SK-N-SH treated with all-trans-retinoic acid at 6 μM for 48 hours (cell line): ENCODE measurements around the gene ATP1A2.

Experiments
- CREB5 ChIP-seq: fragments of 250-450 bp; sonication (Bioruptor Pico); IDR thresholded peaks from 2 replicates; pipeline ENCODE4 v1.5.1; 2020; ENCODE audit warnings: low read depth, mild to moderate bottlenecking, moderate library complexity
- TSHZ2 ChIP-seq: fragments of 250-450 bp; sonication (Bioruptor Pico); IDR thresholded peaks from 2 replicates; pipeline ENCODE4 v1.5.0; 2020; ENCODE audit warnings: mild to moderate bottlenecking, moderate library complexity

GRCh38 chr1:160105155-160105554 lies 10.4 kb upstream of the ATP1A2 start:
- no peak for TF ChIP-seq TSHZ2 (CRISPR knock-in tag)
- TF ChIP-seq CREB5 (CRISPR knock-in tag), result no peak
